D341Med (cell line): ENCODE results near the gene GNG7.
"Not testable (repeated sequence)": the region's sequence is repeated elsewhere in the genome, so short reads cannot be mapped to it uniquely, and the experiment has no call there.

Source experiments
- DNase-seq: peaks from one replicate; pipeline ENCODE4 v3.0.0; 2012; ENCODE audit warnings: low spot score

The GNG7 gene

GRCh38 chr19:2574971-2575630 is 127.4 kb downstream of the GNG7 start:
- no peak for DNase-seq

GRCh38 chr19:2574478-2574931 is 128.0 kb downstream of the GNG7 start:
- no peak for DNase-seq

- DNase-seq, result no peak
These were observed 128.6 kb downstream of the GNG7 start for GRCh38 chr19:2573916-2574315.

GRCh38 chr19:2572152-2572551 is 130.3 kb downstream of the GNG7 start:
- not testable (repeated sequence) for DNase-seq

GRCh38 chr19:2569596-2570465 is 132.7 kb downstream of the GNG7 start:
- DNase-seq, result no peak

- DNase-seq, result no peak
These were observed 134.5 kb downstream of the GNG7 start for GRCh38 chr19:2567996-2568395.

GRCh38 chr19:2567580-2567979 is 134.9 kb downstream of the GNG7 start:
- DNase-seq, result no peak

- not testable (repeated sequence) for DNase-seq
These were observed 138.9 kb downstream of the GNG7 start for GRCh38 chr19:2563546-2563945.

GRCh38 chr19:2561895-2562294 is 140.6 kb downstream of the GNG7 start:
- DNase-seq, result no peak

GRCh38 chr19:2561221-2561620 is 141.3 kb downstream of the GNG7 start:
- peak; percentile 14 for DNase-seq

- DNase-seq, result no peak
These were observed 142.1 kb downstream of the GNG7 start for GRCh38 chr19:2560369-2560768.

- no peak for DNase-seq
These were observed 144.0 kb downstream of the GNG7 start for GRCh38 chr19:2558543-2558942.

- not testable (repeated sequence) for DNase-seq
These were observed 144.4 kb downstream of the GNG7 start for GRCh38 chr19:2558131-2558530.

GRCh38 chr19:2557093-2557440 is 145.4 kb downstream of the GNG7 start:
- no peak for DNase-seq

GRCh38 chr19:2556221-2557092 is 146.0 kb downstream of the GNG7 start:
- peak; percentile 25 for DNase-seq

GRCh38 chr19:2555422-2556220 is 146.9 kb downstream of the GNG7 start:
- no peak for DNase-seq

- no peak for DNase-seq
These were observed 147.6 kb downstream of the GNG7 start for GRCh38 chr19:2554856-2555255.

- no peak for DNase-seq
These were observed 149.0 kb downstream of the GNG7 start for GRCh38 chr19:2553510-2553909.

GRCh38 chr19:2552859-2553258 is 149.6 kb downstream of the GNG7 start:
- DNase-seq, result no peak

GRCh38 chr19:2551864-2552185 is 150.7 kb downstream of the GNG7 start:
- no peak for DNase-seq

GRCh38 chr19:2551172-2551863 is 151.2 kb downstream of the GNG7 start:
- peak; percentile 51 for DNase-seq
